HG03280 (cell line): ENCODE results near the gene YOD1.

Experiments
- ATAC-seq: cut with Tn5 transposase; IDR thresholded peaks from one replicate; pipeline ENCODE4 v1.9.1; 2021; ENCODE audit warnings: mild to moderate bottlenecking, moderate library complexity; ENCODE audit not compliant: unreplicated experiment

YOD1 gene

GRCh38 chr1:207051191-207051943, at the start of gene YOD1:
TSS of gene YOD1 (minus strand) at chr1:207051208. CDS start at chr1:207051030, 178 bp downstream.
- no peak for ATAC-seq

GRCh38 chr1:207097871-207098324, 46.9 kb upstream of the YOD1 start:
- ATAC-seq = peak; percentile 55

- no peak for ATAC-seq
Measured at GRCh38 chr1:207093944-207094343, 42.9 kb upstream of the YOD1 start.

- no peak for ATAC-seq
Measured at GRCh38 chr1:207091200-207091908, 40.3 kb upstream of the YOD1 start.

- no peak for ATAC-seq
Measured at GRCh38 chr1:207089627-207090355, 38.8 kb upstream of the YOD1 start.

GRCh38 chr1:207088701-207089626, 38.0 kb upstream of the YOD1 start, which contains the start of gene C4BPB:
TSS of gene C4BPB (plus strand) at chr1:207088860. CDS start at chr1:207089532, 672 bp downstream.
- ATAC-seq = no peak

GRCh38 chr1:207088161-207088560, 37.2 kb upstream of the YOD1 start:
- no peak for ATAC-seq

GRCh38 chr1:207085887-207086286, 34.9 kb upstream of the YOD1 start:
- ATAC-seq = no peak

GRCh38 chr1:207084701-207085180, 33.7 kb upstream of the YOD1 start:
- ATAC-seq = no peak

GRCh38 chr1:207084232-207084631, 33.2 kb upstream of the YOD1 start:
- ATAC-seq = no peak

- no peak for ATAC-seq
Measured at GRCh38 chr1:207081806-207082205, 30.8 kb upstream of the YOD1 start.

- ATAC-seq = no peak
Measured at GRCh38 chr1:207081088-207081487, 30.1 kb upstream of the YOD1 start.

GRCh38 chr1:207079706-207080241, 28.8 kb upstream of the YOD1 start:
- ATAC-seq = no peak

- ATAC-seq = no peak
Measured at GRCh38 chr1:207078578-207079132, 27.6 kb upstream of the YOD1 start.

- ATAC-seq = no peak
Measured at GRCh38 chr1:207077470-207078377, 26.7 kb upstream of the YOD1 start.

GRCh38 chr1:207077012-207077411, 26.0 kb upstream of the YOD1 start:
- no peak for ATAC-seq

GRCh38 chr1:207076181-207076955, 25.4 kb upstream of the YOD1 start:
- ATAC-seq = no peak
